GM13976 (cell line): ENCODE data around the gene C16orf89.

ENCODE experiments used
- DNase-seq: peaks from one replicate; pipeline ENCODE4 v3.0.0; 2012; ENCODE audit warnings: low spot score
- CTCF ChIP-seq: IDR thresholded peaks from 2 replicates; pipeline ENCODE4 v1.5.1; 2012; ENCODE audit warnings: borderline replicate concordance, mild to moderate bottlenecking; ENCODE audit not compliant: insufficient read depth; ENCODE audit errors: extremely low read depth, missing control alignments, control extremely low read depth
- in situ Hi-C: fragments of 300-500 bp; cut with MboI; formaldehyde crosslinking; loops from one replicate; pipeline ENCODE4 v1.12.0; 2022; ENCODE audit warnings: low sequenced_read_pairs, mixed read lengths, inconsistent platforms; ENCODE audit not compliant: unreplicated experiment

The C16orf89 gene

GRCh38 chr16:5032748-5033167 is 33.0 kb downstream of the C16orf89 start:
- no peak for DNase-seq
- TF ChIP-seq CTCF = no peak
- in situ Hi-C loops = no loop called here

GRCh38 chr16:5031601-5032000 is 34.2 kb downstream of the C16orf89 start:
- TF ChIP-seq CTCF = no peak
- DNase-seq = no peak
- in situ Hi-C loops = no loop called here

GRCh38 chr16:5030251-5030870 is 35.4 kb downstream of the C16orf89 start:
- in situ Hi-C loops = no loop called here
- DNase-seq = no peak
- no peak for TF ChIP-seq CTCF

- no peak for DNase-seq
- TF ChIP-seq CTCF = no peak
- in situ Hi-C loops = no loop called here
Measured at GRCh38 chr16:5028950-5029475, 36.7 kb downstream of the C16orf89 start.

GRCh38 chr16:5027575-5028235 is 38.1 kb downstream of the C16orf89 start:
- no peak for DNase-seq
- TF ChIP-seq CTCF = no peak
- in situ Hi-C loops = no loop called here

GRCh38 chr16:5027086-5027485 is 38.7 kb downstream of the C16orf89 start:
- TF ChIP-seq CTCF = no peak
- DNase-seq = no peak
- in situ Hi-C loops = no loop called here
